ENCODE measurements around the gene CREB3L2.
A peak's percentile ranks its signal among the peaks of the same experiment; 100 is the strongest.
"Not testable (repeated sequence)": the region's sequence is repeated elsewhere in the genome, so short reads cannot be mapped to it uniquely, and the experiment has no call there.

CREB3L2 gene

DNA sequence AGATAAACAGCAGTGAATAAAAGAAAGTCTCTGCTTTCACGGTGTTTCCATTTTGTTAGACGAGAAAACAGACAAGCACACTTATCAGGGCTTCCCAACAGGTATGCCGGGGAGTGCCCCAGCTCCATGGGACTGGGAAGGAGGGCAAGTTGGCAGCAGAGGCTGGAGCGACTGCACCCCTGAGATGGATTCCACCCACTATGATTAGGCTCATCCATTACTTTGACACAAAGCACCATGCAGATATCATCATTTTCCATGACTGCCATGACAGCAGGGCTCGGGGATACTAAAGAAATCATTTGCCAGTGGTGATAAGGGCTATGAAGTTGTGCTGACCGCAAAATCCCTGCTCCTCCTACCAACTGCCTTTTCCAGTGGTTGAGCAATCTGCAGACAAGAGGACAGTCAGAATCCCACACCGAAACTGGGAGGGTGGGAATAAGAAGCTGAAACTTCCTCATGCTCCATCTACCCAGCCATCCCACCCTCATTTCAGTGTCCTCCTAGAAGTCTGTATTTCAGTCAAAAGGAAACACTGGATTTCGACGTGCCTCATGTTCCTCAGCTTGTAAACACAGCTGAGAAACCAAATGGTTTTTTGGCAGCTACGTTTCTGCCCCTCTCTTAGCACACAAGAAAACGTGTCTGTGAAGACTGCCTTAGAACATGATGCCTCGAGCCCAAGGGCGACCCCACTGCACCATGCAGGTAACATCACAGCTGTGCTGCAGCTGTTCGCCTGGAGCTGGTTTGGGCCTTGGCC lies 15.5 kb downstream of the CREB3L2 start:
- TF ChIP-seq TAF1 (IDR thresholded peaks at IDR 0.05; ENCODE audit: borderline replicate concordance, low read depth, low read length) (no peak), POLR2A (IDR thresholded peaks at IDR 0.05; ENCODE audit: low read depth, low read length) (no peak), POLR2AphosphoS5 (IDR thresholded peaks at IDR 0.05; ENCODE audit: low read depth, low read length) (no peak)
- FAIRE-seq (no peak), DNase-seq (ENCODE audit: insufficient read length) (no peak)

- TF ChIP-seq POLR2A (IDR thresholded peaks at IDR 0.05; ENCODE audit: low read depth, low read length) = no peak
- no peak for TF ChIP-seq POLR2AphosphoS5 (IDR thresholded peaks at IDR 0.05; ENCODE audit: low read depth, low read length)
- no peak for TF ChIP-seq TAF1 (IDR thresholded peaks at IDR 0.05; ENCODE audit: borderline replicate concordance, low read depth, low read length)
- peak; percentile 60 for FAIRE-seq
- DNase-seq (ENCODE audit: insufficient read length) = no peak
Observed at GRCh38 chr7:137985897-137986251, 16.0 kb downstream of the CREB3L2 start.

- no peak for TF ChIP-seq TAF1 (IDR thresholded peaks at IDR 0.05; ENCODE audit: borderline replicate concordance, low read depth, low read length)
- TF ChIP-seq POLR2A (IDR thresholded peaks at IDR 0.05; ENCODE audit: low read depth, low read length) = no peak
- no peak for TF ChIP-seq POLR2AphosphoS5 (IDR thresholded peaks at IDR 0.05; ENCODE audit: low read depth, low read length)
- no peak for FAIRE-seq
- DNase-seq (ENCODE audit: insufficient read length) = no peak
Observed at GRCh38 chr7:137985253-137985896, 16.5 kb downstream of the CREB3L2 start.

DNA sequence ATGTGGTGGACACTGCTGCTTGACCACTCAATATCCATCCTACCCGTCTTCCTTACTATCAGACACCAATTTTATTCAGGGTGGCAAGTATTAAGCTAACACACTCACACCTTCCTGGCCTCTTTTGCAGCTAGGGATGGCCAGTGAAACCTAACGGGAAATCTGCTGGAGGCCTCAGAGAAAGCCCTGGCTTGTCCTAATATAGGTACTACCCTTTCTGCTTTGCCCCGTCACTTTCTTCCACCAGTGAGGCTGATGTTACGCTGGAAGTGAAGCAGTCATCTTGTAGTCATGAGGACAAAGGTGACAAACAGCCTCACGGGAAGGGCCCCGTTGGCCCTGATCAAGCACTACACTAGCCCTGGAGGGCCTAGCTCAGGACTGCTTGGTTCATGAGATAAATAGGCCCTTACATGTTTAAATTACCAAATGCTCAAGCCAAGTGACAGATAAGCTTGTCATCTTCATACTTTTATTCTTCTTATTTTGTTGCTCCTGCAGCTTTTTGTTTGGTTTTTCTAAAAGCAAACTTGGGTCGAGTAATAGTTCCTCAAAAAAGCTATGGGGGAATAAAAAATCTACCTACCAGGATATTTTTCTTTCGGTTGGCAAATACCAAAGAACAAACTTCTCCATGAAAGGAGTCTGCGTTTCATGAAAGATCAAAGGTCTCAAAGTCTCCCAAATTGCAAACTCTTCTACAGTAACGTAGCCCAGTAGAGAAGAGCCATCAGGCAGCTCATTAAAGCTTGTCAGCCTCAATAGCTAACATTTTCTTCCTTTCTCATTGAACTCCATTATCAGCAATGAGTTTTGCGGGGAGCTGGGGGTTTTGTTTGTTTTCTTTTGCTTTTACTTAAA lies 17.5 kb downstream of the CREB3L2 start:
- TF ChIP-seq POLR2A (IDR thresholded peaks at IDR 0.05; ENCODE audit: low read depth, low read length) = no peak
- TF ChIP-seq POLR2AphosphoS5 (IDR thresholded peaks at IDR 0.05; ENCODE audit: low read depth, low read length) = no peak
- no peak for TF ChIP-seq TAF1 (IDR thresholded peaks at IDR 0.05; ENCODE audit: borderline replicate concordance, low read depth, low read length)
- DNase-seq (ENCODE audit: insufficient read length) (no peak), FAIRE-seq (no peak)

DNA sequence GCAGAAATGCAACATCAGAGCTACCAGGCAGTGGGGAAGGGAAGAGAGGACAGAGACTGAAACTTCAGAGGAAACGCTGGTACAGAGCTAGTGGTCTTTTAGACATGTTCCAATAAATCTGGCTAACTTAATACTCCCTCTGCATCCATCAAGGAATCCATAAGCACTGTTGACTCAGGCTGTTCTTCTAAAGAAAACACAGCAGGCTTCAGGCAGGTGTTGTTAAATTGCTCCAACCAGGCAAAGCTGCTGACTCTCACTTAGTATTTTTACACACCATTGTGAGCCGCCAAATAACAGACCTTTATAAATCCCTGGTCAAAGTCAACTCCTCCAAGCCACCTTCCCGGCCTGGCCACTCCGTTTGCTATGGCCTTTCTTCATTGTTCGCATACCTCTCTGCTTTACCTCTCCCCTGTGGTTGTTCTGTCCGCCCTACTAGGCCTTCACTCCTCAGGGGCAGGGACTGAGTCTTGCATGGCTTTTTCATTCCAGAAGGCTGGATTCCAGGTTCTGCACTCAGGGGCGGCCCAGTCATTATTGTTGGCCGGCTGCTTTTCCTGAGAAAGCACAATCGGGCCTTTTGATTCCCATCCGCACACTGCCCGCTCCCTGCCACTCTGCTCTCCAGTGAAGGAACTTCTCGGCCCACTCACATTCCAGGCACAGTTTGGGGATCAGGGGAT lies 18.4 kb downstream of the CREB3L2 start:
- TF ChIP-seq TAF1 (IDR thresholded peaks at IDR 0.05; ENCODE audit: borderline replicate concordance, low read depth, low read length) (no peak), POLR2AphosphoS5 (IDR thresholded peaks at IDR 0.05; ENCODE audit: low read depth, low read length) (no peak)
- DNase-seq (ENCODE audit: insufficient read length) (no peak), FAIRE-seq (no peak)

- DNase-seq (ENCODE audit: insufficient read length); FAIRE-seq: not testable (repeated sequence)
Observed at GRCh38 chr7:137982394-137982793, 19.5 kb downstream of the CREB3L2 start.

GRCh38 chr7:137981668-137982067 lies 20.2 kb downstream of the CREB3L2 start:
- DNase-seq (ENCODE audit: insufficient read length) (no peak), FAIRE-seq (no peak)
- TF ChIP-seq POLR2AphosphoS5 (IDR thresholded peaks at IDR 0.05; ENCODE audit: low read depth, low read length) (peak; percentile 24; the same call in 1 of the 2 replicates), POLR2A (IDR thresholded peaks at IDR 0.05; ENCODE audit: low read depth, low read length) (peak; percentile 45; the same call in 1 of the 2 replicates), TAF1 (IDR thresholded peaks at IDR 0.05; ENCODE audit: borderline replicate concordance, low read depth, low read length) (no peak)

- TF ChIP-seq TAF1 (IDR thresholded peaks at IDR 0.05; ENCODE audit: borderline replicate concordance, low read depth, low read length) (no peak), POLR2AphosphoS5 (IDR thresholded peaks at IDR 0.05; ENCODE audit: low read depth, low read length) (no peak)
- FAIRE-seq = no peak
- DNase-seq (ENCODE audit: insufficient read length) = no peak
Observed at GRCh38 chr7:137981175-137981574, 20.7 kb downstream of the CREB3L2 start.

GRCh38 chr7:137980308-137980707 lies 21.6 kb downstream of the CREB3L2 start:
- FAIRE-seq (no peak), DNase-seq (ENCODE audit: insufficient read length) (no peak)
- no peak for TF ChIP-seq POLR2AphosphoS5 (IDR thresholded peaks at IDR 0.05; ENCODE audit: low read depth, low read length)
- TF ChIP-seq TAF1 (IDR thresholded peaks at IDR 0.05; ENCODE audit: borderline replicate concordance, low read depth, low read length) = no peak
- no peak for TF ChIP-seq POLR2A (IDR thresholded peaks at IDR 0.05; ENCODE audit: low read depth, low read length)

- no peak for FAIRE-seq
- TF ChIP-seq POLR2AphosphoS5 (IDR thresholded peaks at IDR 0.05; ENCODE audit: low read depth, low read length) (no peak), TAF1 (IDR thresholded peaks at IDR 0.05; ENCODE audit: borderline replicate concordance, low read depth, low read length) (no peak), POLR2A (IDR thresholded peaks at IDR 0.05; ENCODE audit: low read depth, low read length) (no peak)
- no peak for DNase-seq (ENCODE audit: insufficient read length)
Observed at GRCh38 chr7:137978464-137979237, 23.2 kb downstream of the CREB3L2 start.

GRCh38 chr7:137977173-137977572 lies 24.7 kb downstream of the CREB3L2 start:
- FAIRE-seq (no peak), DNase-seq (ENCODE audit: insufficient read length) (no peak)
- TF ChIP-seq POLR2A (IDR thresholded peaks at IDR 0.05; ENCODE audit: low read depth, low read length) (no peak), TAF1 (IDR thresholded peaks at IDR 0.05; ENCODE audit: borderline replicate concordance, low read depth, low read length) (no peak), POLR2AphosphoS5 (IDR thresholded peaks at IDR 0.05; ENCODE audit: low read depth, low read length) (no peak)

All from GM12892 (cell line).